ENCODE results near the gene SMC1A. TPM values are rescaled to one million over a fixed set of nuclear protein-coding genes. Genes with fewer than 3 reads are reported as not detected.

Gene SMC1A
- total RNA-seq, 3 donors from 2014 or later, result 25.3 to 38.3 (median 34.1) TPM

DNA sequence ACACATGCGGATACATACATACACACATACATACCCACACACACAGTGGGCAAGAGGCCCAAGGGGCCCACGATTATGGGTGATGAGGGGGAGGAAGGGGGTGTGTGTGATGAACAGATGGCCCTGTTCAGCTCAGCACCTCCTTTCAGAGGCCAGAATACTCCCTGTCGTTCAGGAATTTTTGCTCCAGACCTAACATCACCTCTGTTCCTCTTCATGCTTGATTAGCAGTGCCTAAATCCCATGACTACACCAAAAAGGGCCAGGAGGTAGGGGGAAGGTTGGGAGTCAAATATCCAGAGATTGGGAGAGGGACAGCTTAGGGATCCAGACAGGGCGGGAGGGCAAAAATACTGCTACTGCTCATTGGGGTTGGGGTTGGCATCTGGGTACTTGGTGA lies 42.7 kb downstream of the SMC1A start:
- no peak for TF ChIP-seq POLR2A (IDR thresholded peaks at IDR 0.05)
- no peak for TF ChIP-seq POLR2AphosphoS5 (IDR thresholded peaks at IDR 0.05)
- TF ChIP-seq, protein P1, sequence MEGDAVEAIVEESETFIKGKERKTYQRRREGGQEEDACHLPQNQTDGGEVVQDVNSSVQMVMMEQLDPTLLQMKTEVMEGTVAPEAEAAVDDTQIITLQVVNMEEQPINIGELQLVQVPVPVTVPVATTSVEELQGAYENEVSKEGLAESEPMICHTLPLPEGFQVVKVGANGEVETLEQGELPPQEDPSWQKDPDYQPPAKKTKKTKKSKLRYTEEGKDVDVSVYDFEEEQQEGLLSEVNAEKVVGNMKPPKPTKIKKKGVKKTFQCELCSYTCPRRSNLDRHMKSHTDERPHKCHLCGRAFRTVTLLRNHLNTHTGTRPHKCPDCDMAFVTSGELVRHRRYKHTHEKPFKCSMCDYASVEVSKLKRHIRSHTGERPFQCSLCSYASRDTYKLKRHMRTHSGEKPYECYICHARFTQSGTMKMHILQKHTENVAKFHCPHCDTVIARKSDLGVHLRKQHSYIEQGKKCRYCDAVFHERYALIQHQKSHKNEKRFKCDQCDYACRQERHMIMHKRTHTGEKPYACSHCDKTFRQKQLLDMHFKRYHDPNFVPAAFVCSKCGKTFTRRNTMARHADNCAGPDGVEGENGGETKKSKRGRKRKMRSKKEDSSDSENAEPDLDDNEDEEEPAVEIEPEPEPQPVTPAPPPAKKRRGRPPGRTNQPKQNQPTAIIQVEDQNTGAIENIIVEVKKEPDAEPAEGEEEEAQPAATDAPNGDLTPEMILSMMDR (IDR thresholded peaks at IDR 0.05), result no peak
- intact Hi-C loops (cut with DNase I; ENCODE audit: low total_unique reads), result no loop called here
- no peaks in the 10 kb centered on the region for H3K4me1 ChIP-seq
- H3K9me3 ChIP-seq, result no peaks in the 10 kb centered on the region
- no peak for DNase-seq (ENCODE audit: low spot score in 2 of 2)
- no peak overlapping the region for H3K4me3 ChIP-seq
- no peaks in the 10 kb centered on the region for H3K27me3 ChIP-seq
- H3K27ac ChIP-seq, result no peak overlapping the region
- peaks cover 14% of the 10 kb centered on the region for H3K36me3 ChIP-seq

DNA sequence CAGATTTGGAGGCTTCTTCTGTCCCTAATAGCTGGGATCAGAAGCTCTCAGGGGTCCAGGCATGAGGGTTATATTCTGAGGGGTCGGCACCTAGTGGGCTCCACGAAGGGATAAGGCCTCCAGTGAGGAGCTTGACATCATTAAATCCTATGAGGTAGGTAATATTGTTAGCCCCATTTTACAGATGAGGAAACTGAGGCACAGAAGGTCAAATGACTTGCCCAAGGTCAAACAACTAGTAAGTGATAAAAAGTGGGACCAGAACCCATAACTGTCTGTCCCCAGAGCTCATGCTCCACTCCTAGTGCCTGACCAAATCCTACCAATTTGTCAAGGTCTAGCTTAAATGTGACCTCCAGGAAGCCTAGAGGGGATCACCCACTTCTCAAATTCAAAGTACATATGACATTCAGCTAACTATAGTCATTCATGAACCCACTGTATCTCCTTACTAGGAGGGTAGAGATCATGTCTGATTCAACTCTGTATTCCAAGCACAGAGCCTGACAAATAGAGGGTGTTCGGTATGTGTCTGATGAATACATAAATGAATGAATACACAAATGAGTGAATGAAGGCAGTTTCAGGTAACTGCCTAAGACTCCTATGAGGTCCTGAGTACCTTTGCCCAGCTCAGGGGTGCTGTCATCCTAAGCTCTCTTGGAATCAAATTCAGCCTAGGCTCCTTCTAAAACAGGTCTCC lies 43.3 kb downstream of the SMC1A start:
- TF ChIP-seq, protein P1 (IDR thresholded peaks at IDR 0.05), result no peak
- TF ChIP-seq POLR2A (IDR thresholded peaks at IDR 0.05), result no peak
- TF ChIP-seq POLR2AphosphoS5 (IDR thresholded peaks at IDR 0.05), result no peak
- Histone ChIP-seq H3K27me3 (no peaks in the 10 kb centered on the region), H3K27ac (no peak overlapping the region), H3K9me3 (no peaks in the 10 kb centered on the region), H3K4me1 (no peaks in the 10 kb centered on the region), H3K36me3 (peaks cover 14% of the 10 kb centered on the region), H3K4me3 (no peak overlapping the region)
- no peak for DNase-seq (ENCODE audit: low spot score in 2 of 2)
- intact Hi-C loops (cut with DNase I; ENCODE audit: low total_unique reads), result no loop called here

DNA sequence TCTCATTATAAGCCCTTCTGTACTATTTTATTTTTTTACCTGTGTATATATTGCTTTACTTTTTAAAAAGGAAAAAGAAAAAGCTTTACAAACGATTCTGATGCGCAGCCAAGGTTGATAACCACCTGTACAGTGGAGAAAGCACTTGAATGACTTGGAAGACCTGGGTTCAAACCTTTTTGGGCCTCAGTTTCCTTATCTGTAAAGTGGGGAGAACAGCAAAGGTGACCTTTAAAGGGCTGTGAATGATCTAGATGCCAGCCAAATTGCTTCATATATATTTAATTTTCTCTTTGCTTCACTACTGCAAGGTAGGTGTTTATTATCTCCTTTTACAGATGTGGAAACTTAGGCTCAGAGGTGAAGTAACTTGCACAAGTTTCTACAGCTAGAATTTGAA lies 45.0 kb downstream of the SMC1A start:
- H3K36me3 ChIP-seq, result peaks cover 14% of the 10 kb centered on the region
- TF ChIP-seq POLR2AphosphoS5 (IDR thresholded peaks at IDR 0.05) (no peak), POLR2A (IDR thresholded peaks at IDR 0.05) (no peak)
- TF ChIP-seq, protein P1 (IDR thresholded peaks at IDR 0.05), result no peak
- no peaks in the 10 kb centered on the region for H3K9me3 ChIP-seq
- no peaks in the 10 kb centered on the region for H3K4me1 ChIP-seq
- intact Hi-C loops (cut with DNase I; ENCODE audit: low total_unique reads), result no loop called here
- no peak overlapping the region for H3K4me3 ChIP-seq
- DNase-seq (ENCODE audit: low spot score in 2 of 2), result no peak
- no peak overlapping the region for H3K27ac ChIP-seq
- H3K27me3 ChIP-seq, result no peaks in the 10 kb centered on the region

DNA sequence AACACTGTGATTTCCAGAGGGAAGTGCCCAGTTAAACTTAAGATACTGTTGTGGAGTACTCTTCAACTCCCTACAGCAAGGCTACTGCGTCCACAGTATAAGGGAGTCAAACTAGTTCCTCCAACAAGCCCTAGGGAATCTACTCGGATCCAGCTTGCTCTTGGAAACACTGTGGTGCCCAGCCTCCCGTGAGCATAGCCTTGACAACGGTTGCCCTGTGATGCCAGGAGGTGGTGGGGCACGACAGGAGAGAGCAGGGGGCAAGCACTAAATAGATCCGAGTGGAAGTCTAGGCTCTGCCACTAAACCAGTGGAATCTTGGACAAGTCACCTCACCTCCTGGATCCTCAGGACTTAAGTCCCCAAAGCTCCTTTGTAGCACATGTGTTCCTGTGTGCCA lies 45.6 kb downstream of the SMC1A start:
- H3K36me3 ChIP-seq, result peaks cover 14% of the 10 kb centered on the region
- no peaks in the 10 kb centered on the region for H3K27me3 ChIP-seq
- H3K4me1 ChIP-seq, result no peaks in the 10 kb centered on the region
- H3K27ac ChIP-seq, result no peak overlapping the region
- H3K9me3 ChIP-seq, result no peaks in the 10 kb centered on the region
- H3K4me3 ChIP-seq, result no peak overlapping the region
- no peak for DNase-seq (ENCODE audit: low spot score in 2 of 2)
- TF ChIP-seq POLR2A (IDR thresholded peaks at IDR 0.05) (no peak), POLR2AphosphoS5 (IDR thresholded peaks at IDR 0.05) (no peak)
- TF ChIP-seq, protein P1 (IDR thresholded peaks at IDR 0.05), result no peak
- intact Hi-C loops (cut with DNase I; ENCODE audit: low total_unique reads), result no loop called here

DNA sequence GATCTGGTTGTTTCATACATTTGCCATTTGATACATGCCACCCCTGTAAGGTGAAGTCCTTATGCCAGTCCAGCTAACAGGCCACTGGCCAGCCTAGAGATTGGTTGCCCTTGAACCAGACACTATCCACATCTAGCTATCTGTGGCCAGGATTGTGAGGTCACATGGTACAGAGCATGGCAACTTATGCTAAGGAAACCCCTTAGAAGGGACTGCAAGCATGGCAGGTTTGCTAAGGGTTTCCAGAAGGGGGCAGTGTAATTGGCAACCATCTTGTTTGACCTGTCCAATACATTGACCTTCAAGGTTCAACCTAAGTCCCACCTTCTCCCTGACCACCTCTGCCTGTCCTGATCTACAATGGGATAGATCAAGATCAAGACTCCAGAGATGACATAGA lies 47.5 kb downstream of the SMC1A start:
- H3K4me1 ChIP-seq, result no peaks in the 10 kb centered on the region
- H3K36me3 ChIP-seq, result peaks cover 4% of the 10 kb centered on the region
- TF ChIP-seq, protein P1 (IDR thresholded peaks at IDR 0.05), result no peak
- TF ChIP-seq POLR2AphosphoS5 (IDR thresholded peaks at IDR 0.05) (no peak), POLR2A (IDR thresholded peaks at IDR 0.05) (no peak)
- intact Hi-C loops (cut with DNase I; ENCODE audit: low total_unique reads), result no loop called here
- H3K9me3 ChIP-seq, result peaks cover 3 to 10% of the 10 kb centered on the region in 2 donors
- no peaks in the 10 kb centered on the region for H3K27me3 ChIP-seq
- H3K27ac ChIP-seq, result no peak overlapping the region
- H3K4me3 ChIP-seq, result no peak overlapping the region
- DNase-seq (ENCODE audit: low spot score in 2 of 2), result no peak

Measured in breast epithelium (tissue), 4 donors.